ENCODE data around the gene OR11H7. TPM values are rescaled to one million over a fixed set of nuclear protein-coding genes. Genes with fewer than 3 reads are reported as not detected.
A peak's percentile ranks its signal among the peaks of the same experiment; 100 is the strongest.
"Not testable (repeated sequence)": the region's sequence is repeated elsewhere in the genome, so short reads cannot be mapped to it uniquely, and the experiment has no call there.

Gene OR11H7
- total and polyA plus RNA-seq, 8 donors, result not detected

GRCh38 chr14:20262642-20263128 is 33.9 kb downstream of the OR11H7 start:
- TF ChIP-seq, protein P1, sequence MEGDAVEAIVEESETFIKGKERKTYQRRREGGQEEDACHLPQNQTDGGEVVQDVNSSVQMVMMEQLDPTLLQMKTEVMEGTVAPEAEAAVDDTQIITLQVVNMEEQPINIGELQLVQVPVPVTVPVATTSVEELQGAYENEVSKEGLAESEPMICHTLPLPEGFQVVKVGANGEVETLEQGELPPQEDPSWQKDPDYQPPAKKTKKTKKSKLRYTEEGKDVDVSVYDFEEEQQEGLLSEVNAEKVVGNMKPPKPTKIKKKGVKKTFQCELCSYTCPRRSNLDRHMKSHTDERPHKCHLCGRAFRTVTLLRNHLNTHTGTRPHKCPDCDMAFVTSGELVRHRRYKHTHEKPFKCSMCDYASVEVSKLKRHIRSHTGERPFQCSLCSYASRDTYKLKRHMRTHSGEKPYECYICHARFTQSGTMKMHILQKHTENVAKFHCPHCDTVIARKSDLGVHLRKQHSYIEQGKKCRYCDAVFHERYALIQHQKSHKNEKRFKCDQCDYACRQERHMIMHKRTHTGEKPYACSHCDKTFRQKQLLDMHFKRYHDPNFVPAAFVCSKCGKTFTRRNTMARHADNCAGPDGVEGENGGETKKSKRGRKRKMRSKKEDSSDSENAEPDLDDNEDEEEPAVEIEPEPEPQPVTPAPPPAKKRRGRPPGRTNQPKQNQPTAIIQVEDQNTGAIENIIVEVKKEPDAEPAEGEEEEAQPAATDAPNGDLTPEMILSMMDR (IDR thresholded peaks at IDR 0.05), result no peak
- DNase-seq (no peak), FAIRE-seq (no peak), ATAC-seq (no peak)
- Histone ChIP-seq H3K9me3 (no peaks in the 10 kb centered on the region), H3K36me3 (no peaks in the 10 kb centered on the region), H3K4me3 (no peak overlapping the region), H3K4me1 (no peaks in the 10 kb centered on the region), H3K27ac (no peak overlapping the region), H3K27me3 (no peaks in the 10 kb centered on the region)
- intact Hi-C loops (cut with DNase I), result no loop called here
- WGBS, 2 donors, result 51 to 55% methylated on average over 3 of the region's 3 CpGs

GRCh38 chr14:20264361-20264760 is 35.6 kb downstream of the OR11H7 start:
- DNase-seq; H3K27me3 ChIP-seq; H3K4me3 ChIP-seq; ATAC-seq; FAIRE-seq; H3K4me1 ChIP-seq; H3K36me3 ChIP-seq; intact Hi-C loops (cut with DNase I); H3K27ac ChIP-seq; H3K9me3 ChIP-seq: not testable (repeated sequence)
- 93 to 95% methylated on average over 5 of the region's 5 CpGs for WGBS, 2 donors

DNA sequence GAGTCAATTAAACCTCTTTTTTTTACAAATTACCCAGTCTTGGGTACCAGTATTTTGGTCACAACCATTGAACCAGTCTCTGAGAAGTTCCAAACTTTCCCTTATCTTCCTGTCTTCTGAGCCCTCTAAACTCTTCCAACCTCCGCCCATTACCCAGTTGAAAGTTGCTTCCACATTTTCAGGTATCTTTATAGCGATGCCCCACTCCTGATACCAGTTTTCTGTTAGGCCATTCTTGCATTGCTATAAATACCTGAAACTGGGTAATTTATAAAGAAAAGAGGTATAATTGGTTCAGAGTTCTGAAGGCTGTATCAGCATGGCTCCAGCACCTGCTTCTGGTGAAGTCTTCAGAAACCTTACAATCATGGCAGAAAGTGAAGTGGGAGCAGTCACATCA is 45.3 kb downstream of the OR11H7 start:
- Histone ChIP-seq H3K4me1 (no peaks in the 10 kb centered on the region), H3K4me3 (no peak overlapping the region), H3K9me3 (no peaks in the 10 kb centered on the region), H3K27me3 (no peaks in the 10 kb centered on the region), H3K27ac (no peak overlapping the region), H3K36me3 (no peaks in the 10 kb centered on the region)
- FAIRE-seq (no peak), ATAC-seq (no peak), DNase-seq (no peak)
- WGBS, 2 donors, result 97 to 99% methylated on average over 2 of the region's 2 CpGs
- intact Hi-C loops (cut with DNase I), result no loop called here
- TF ChIP-seq, protein P1 (IDR thresholded peaks at IDR 0.05), result no peak

GRCh38 chr14:20277409-20277808 is 48.6 kb downstream of the OR11H7 start:
- Histone ChIP-seq H3K4me1 (no peaks in the 10 kb centered on the region), H3K27me3 (no peaks in the 10 kb centered on the region), H3K27ac (no peak overlapping the region), H3K9me3 (no peaks in the 10 kb centered on the region), H3K4me3 (no peak overlapping the region), H3K36me3 (no peaks in the 10 kb centered on the region)
- DNase-seq, result no peak
- WGBS, 2 donors, result 90 to 95% methylated on average over 2 of the region's 2 CpGs
- ATAC-seq, result no peak
- intact Hi-C loops (cut with DNase I), result no loop called here
- FAIRE-seq, result no peak
- TF ChIP-seq, protein P1 (IDR thresholded peaks at IDR 0.05), result no peak

DNA sequence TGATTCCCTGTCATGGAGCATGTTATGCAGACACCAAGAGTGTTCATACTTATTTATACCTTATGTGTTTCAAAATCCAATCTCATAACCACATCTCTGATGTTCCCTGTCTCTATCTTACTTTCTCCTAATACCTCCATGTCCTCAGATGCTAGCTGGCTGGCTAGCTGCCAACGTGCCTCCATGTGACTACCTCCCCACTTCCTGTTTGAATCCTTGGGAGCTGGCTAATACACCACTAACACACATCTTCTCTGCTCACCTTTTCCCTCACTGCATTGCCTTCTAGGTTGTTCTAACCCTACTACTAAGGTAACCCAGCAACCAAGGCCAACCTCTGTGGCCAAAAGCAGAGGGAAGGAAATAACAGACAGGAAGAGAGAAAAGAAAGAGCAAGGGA is 49.6 kb downstream of the OR11H7 start:
- no peaks in the 10 kb centered on the region for H3K27me3 ChIP-seq

GRCh38 chr14:20280265-20280664 is 51.5 kb downstream of the OR11H7 start:
- H3K36me3 ChIP-seq; H3K27ac ChIP-seq; H3K4me3 ChIP-seq; DNase-seq; H3K9me3 ChIP-seq; H3K27me3 ChIP-seq; ATAC-seq; H3K4me1 ChIP-seq; intact Hi-C loops (cut with DNase I); FAIRE-seq: not testable (repeated sequence)
- WGBS, 2 donors, result 95 to 97% methylated on average over 7 of the region's 7 CpGs

More for the DNA sequence above, 49.6 kb downstream of the OR11H7 start:
- WGBS, 2 donors, result 37 to 59% methylated on average over 1 of the region's 1 CpG
- intact Hi-C loops (cut with DNase I), result no loop called here
- Histone ChIP-seq H3K27ac (no peak overlapping the region), H3K4me1 (no peaks in the 10 kb centered on the region), H3K4me3 (no peak overlapping the region), H3K9me3 (no peaks in the 10 kb centered on the region), H3K36me3 (no peaks in the 10 kb centered on the region)
- FAIRE-seq, result no peak
- TF ChIP-seq, protein P1 (IDR thresholded peaks at IDR 0.05), result no peak
- DNase-seq, result peak in 1 of 6 donors; percentile 57
- ATAC-seq, result no peak

Other genes starting within 250 kb of the OR11H7 start
- gene OR4Q2, start 226.8 kb upstream of the OR11H7 start, total RNA-seq, result not detected
- gene OR4Q2, start 226.8 kb upstream of the OR11H7 start, polyA plus RNA-seq, result not detected
- not detected for gene OR4K14, start 209.7 kb upstream of the OR11H7 start, total RNA-seq
- gene OR4K14, start 209.7 kb upstream of the OR11H7 start, polyA plus RNA-seq, result not detected
- gene OR4K13, start 192.9 kb upstream of the OR11H7 start, total RNA-seq, result not detected
- gene OR4K13, start 192.9 kb upstream of the OR11H7 start, polyA plus RNA-seq, result not detected
- gene OR4L1, start 168.9 kb upstream of the OR11H7 start, total RNA-seq, result not detected
- not detected for gene OR4L1, start 168.9 kb upstream of the OR11H7 start, polyA plus RNA-seq
- not detected for gene OR4K17, start 118.2 kb upstream of the OR11H7 start, total RNA-seq
- not detected for gene OR4K17, start 118.2 kb upstream of the OR11H7 start, polyA plus RNA-seq
- gene OR4N5, start 90.2 kb upstream of the OR11H7 start, total RNA-seq, result not detected
- gene OR4N5, start 90.2 kb upstream of the OR11H7 start, polyA plus RNA-seq, result not detected
- not detected for gene OR11G2, start 38.1 kb upstream of the OR11H7 start, total RNA-seq
- gene OR11G2, start 38.1 kb upstream of the OR11H7 start, polyA plus RNA-seq, result not detected
- not detected for gene OR11H6, start 5.3 kb upstream of the OR11H7 start, total RNA-seq
- gene OR11H6, start 5.3 kb upstream of the OR11H7 start, polyA plus RNA-seq, result not detected
- not detected for gene OR11H4, start 10.3 kb downstream of the OR11H7 start, total RNA-seq
- not detected for gene OR11H4, start 10.3 kb downstream of the OR11H7 start, polyA plus RNA-seq
- 10 to 100 TPM in 1 of 6 donors, 1 to 10 TPM in 5; 6.9 to 12.9 (median 7.7) TPM for gene TTC5, start 77.0 kb downstream of the OR11H7 start, total RNA-seq
- 1 to 10 TPM; 3.7 to 5.1 TPM for gene TTC5, start 77.0 kb downstream of the OR11H7 start, polyA plus RNA-seq
- gene CCNB1IP1, start 104.3 kb downstream of the OR11H7 start, total RNA-seq, result 10 to 100 TPM; 17.4 to 34.0 (median 25.0) TPM
- gene CCNB1IP1, start 104.3 kb downstream of the OR11H7 start, polyA plus RNA-seq, result 10 to 100 TPM; 37.4 to 55.3 TPM
- gene PARP2, start 114.7 kb downstream of the OR11H7 start, total RNA-seq, result 10 to 100 TPM in 3 of 6 donors, 1 to 10 TPM in 3; 6.1 to 12.5 (median 9.8) TPM
- gene PARP2, start 114.7 kb downstream of the OR11H7 start, polyA plus RNA-seq, result 10 to 100 TPM; 10.7 to 21.8 TPM
- 10 to 100 TPM in 3 of 6 donors, 1 to 10 TPM in 3; 7.5 to 26.6 (median 9.6) TPM for gene TEP1, start 184.5 kb downstream of the OR11H7 start, total RNA-seq
- 10 to 100 TPM; 13.3 to 14.8 TPM for gene TEP1, start 184.5 kb downstream of the OR11H7 start, polyA plus RNA-seq
- under 1 TPM; 0.08 to 0.34 (median 0.13) TPM for gene KLHL33, start 207.2 kb downstream of the OR11H7 start, total RNA-seq
- under 1 TPM; 0.12 to 0.15 TPM for gene KLHL33, start 207.2 kb downstream of the OR11H7 start, polyA plus RNA-seq
- gene OSGEP, start 225.8 kb downstream of the OR11H7 start, total RNA-seq, result 10 to 100 TPM; 11.4 to 16.0 (median 13.9) TPM
- gene OSGEP, start 225.8 kb downstream of the OR11H7 start, polyA plus RNA-seq, result 10 to 100 TPM; 41.2 to 69.8 TPM
- 100 to 1,000 TPM in 1 of 6 donors, 10 to 100 TPM in 5; 50.9 to 107 (median 64.6) TPM for gene APEX1, start 226.2 kb downstream of the OR11H7 start, total RNA-seq
- 10 to 100 TPM; 53.9 to 88.2 TPM for gene APEX1, start 226.2 kb downstream of the OR11H7 start, polyA plus RNA-seq
- 10 to 100 TPM in 5 of 6 donors, 1 to 10 TPM in 1; 8.9 to 20.5 (median 14.4) TPM for gene PIP4P1, start 232.5 kb downstream of the OR11H7 start, total RNA-seq
- gene PIP4P1, start 232.5 kb downstream of the OR11H7 start, polyA plus RNA-seq, result 10 to 100 TPM; 26.8 to 38.2 TPM
- 10 to 100 TPM in 2 of 6 donors, 1 to 10 TPM in 4; 6.2 to 17.2 (median 8.4) TPM for gene PNP, start 240.4 kb downstream of the OR11H7 start, total RNA-seq
- gene PNP, start 240.4 kb downstream of the OR11H7 start, polyA plus RNA-seq, result 10 to 100 TPM in 1 of 2 donors, 1 to 10 TPM in 1; 9.0 to 24.0 TPM

All from pancreas (tissue), 10 donors.